ENCODE data around the gene R3HDML.

GRCh38 chr20:44367746-44368145, 30.9 kb downstream of the R3HDML start:
- no peak for TF ChIP-seq POLR2A (IDR thresholded peaks at IDR 0.05)
- TF ChIP-seq CTCF (IDR thresholded peaks at IDR 0.05) = no peak
- no peak for TF ChIP-seq POLR2AphosphoS5 (IDR thresholded peaks at IDR 0.05; ENCODE audit: insufficient read depth in 1 of 2, low read depth in 1 of 2)

Data from vagina (tissue), 2 donors.